ENCODE measurements around the gene MAG. TPM values are rescaled to one million over a fixed set of nuclear protein-coding genes. Genes with fewer than 3 reads are reported as not detected.

The MAG gene
- total RNA-seq, 2 donors from 2014 or later = 1.6 TPM; not detected in 1

GRCh38 chr19:35360880-35361420 lies 69.0 kb downstream of the MAG start:
- intact Hi-C loops (cut with DNase I) = no loop called here
- Histone ChIP-seq H3K4me3 (no peak overlapping the region), H3K27ac (no peak overlapping the region), H3K9me3 (no peaks in the 10 kb centered on the region), H3K4me1 (peaks cover 24% of the 10 kb centered on the region), H3K27me3 (no peaks in the 10 kb centered on the region), H3K36me3 (replicated peaks in 1 of 2; ENCODE audit: insufficient read depth in 1 of 2, low read depth in 2 of 2) (no peaks in the 10 kb centered on the region)
- TF ChIP-seq POLR2A (IDR thresholded peaks at IDR 0.05) = no peak
- TF ChIP-seq, protein P1, sequence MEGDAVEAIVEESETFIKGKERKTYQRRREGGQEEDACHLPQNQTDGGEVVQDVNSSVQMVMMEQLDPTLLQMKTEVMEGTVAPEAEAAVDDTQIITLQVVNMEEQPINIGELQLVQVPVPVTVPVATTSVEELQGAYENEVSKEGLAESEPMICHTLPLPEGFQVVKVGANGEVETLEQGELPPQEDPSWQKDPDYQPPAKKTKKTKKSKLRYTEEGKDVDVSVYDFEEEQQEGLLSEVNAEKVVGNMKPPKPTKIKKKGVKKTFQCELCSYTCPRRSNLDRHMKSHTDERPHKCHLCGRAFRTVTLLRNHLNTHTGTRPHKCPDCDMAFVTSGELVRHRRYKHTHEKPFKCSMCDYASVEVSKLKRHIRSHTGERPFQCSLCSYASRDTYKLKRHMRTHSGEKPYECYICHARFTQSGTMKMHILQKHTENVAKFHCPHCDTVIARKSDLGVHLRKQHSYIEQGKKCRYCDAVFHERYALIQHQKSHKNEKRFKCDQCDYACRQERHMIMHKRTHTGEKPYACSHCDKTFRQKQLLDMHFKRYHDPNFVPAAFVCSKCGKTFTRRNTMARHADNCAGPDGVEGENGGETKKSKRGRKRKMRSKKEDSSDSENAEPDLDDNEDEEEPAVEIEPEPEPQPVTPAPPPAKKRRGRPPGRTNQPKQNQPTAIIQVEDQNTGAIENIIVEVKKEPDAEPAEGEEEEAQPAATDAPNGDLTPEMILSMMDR (IDR thresholded peaks at IDR 0.05) = no peak
- ATAC-seq = peak; percentile 43
- DNase-seq = peak in 1 of 4 donors; percentile 36
- 14 to 24% methylated on average over 3 to 5 of the region's 5 CpGs for WGBS, 2 donors

- Histone ChIP-seq H3K9me3 (no peaks in the 10 kb centered on the region), H3K4me3 (no peak overlapping the region), H3K36me3 (replicated peaks in 1 of 2; ENCODE audit: insufficient read depth in 1 of 2, low read depth in 2 of 2) (no peaks in the 10 kb centered on the region), H3K4me1 (peaks cover 22% of the 10 kb centered on the region), H3K27me3 (no peaks in the 10 kb centered on the region), H3K27ac (no peak overlapping the region)
- 59 to 100% methylated on average over 2 to 6 of the region's 14 CpGs for WGBS, 2 donors
- intact Hi-C loops (cut with DNase I) = no loop called here
- TF ChIP-seq, protein P1 (IDR thresholded peaks at IDR 0.05) = no peak
- TF ChIP-seq POLR2A (IDR thresholded peaks at IDR 0.05) = no peak
- ATAC-seq = no peak
- no peak for DNase-seq
These were observed 70.5 kb downstream of the MAG start for GRCh38 chr19:35362261-35363000.

DNA sequence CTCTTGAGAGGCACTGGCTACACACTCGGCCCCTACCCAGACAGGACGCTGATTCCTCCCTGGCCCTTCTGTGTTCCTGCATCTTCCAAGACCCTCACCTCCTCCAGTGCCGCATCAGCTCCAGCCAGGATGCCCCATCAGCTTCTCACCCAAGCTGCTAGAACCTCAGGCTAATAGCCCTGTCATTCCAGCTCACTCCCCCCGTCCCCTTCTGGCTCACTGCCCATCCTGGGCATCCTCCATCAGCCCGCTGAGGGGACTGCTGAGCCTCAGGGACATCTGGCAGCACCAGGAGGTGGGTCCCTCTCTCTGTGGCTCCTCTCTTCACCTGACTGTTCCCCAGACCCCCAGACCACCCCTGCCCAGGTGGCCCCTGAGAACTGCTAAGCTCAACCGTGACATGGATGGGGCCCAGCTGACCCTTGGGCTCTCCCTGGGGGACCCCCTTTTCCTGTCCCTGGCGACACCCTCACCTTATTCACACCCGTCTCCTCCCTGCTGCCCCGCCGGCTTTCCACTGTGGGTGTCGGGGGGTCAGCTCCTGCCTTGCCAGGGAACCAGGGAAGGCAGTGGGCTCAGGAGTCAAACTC lies 71.1 kb downstream of the MAG start:
- Histone ChIP-seq H3K4me3 (no peak overlapping the region), H3K27me3 (no peaks in the 10 kb centered on the region), H3K4me1 (peaks cover 16% of the 10 kb centered on the region), H3K9me3 (no peaks in the 10 kb centered on the region), H3K36me3 (replicated peaks in 1 of 2; ENCODE audit: insufficient read depth in 1 of 2, low read depth in 2 of 2) (no peaks in the 10 kb centered on the region), H3K27ac (no peak overlapping the region)
- no peak for ATAC-seq
- no peak for DNase-seq
- no peak for TF ChIP-seq POLR2A (IDR thresholded peaks at IDR 0.05)
- TF ChIP-seq, protein P1 (IDR thresholded peaks at IDR 0.05) = no peak
- 80 to 85% methylated on average over 1 to 8 of the region's 11 CpGs for WGBS, 2 donors
- intact Hi-C loops (cut with DNase I) = no loop called here

Small RNA genes lying within 50 kb of the gene (microRNA-seq; reads per million reads assigned to microRNA genes)
- gene MIR5196 (ENCODE audit: borderline number of aligned reads in 2 of 2, borderline replicate concordance in 2 of 2) = 0 to 0.45 reads per million in 2 donors

Other genes with a start within 250 kb of the MAG start
- 10 to 100 TPM; 13.5 to 51.6 TPM for gene FXYD3, start 176.3 kb upstream of the MAG start, total RNA-seq
- 1 to 10 TPM; 1.6 to 3.9 TPM for gene LGI4, start 157.1 kb upstream of the MAG start, total RNA-seq
- gene FXYD1, start 153.3 kb upstream of the MAG start, total RNA-seq = 1 to 10 TPM; 1.6 to 9.1 TPM
- gene FXYD7, start 148.9 kb upstream of the MAG start, total RNA-seq = 1 to 10 TPM in 1 of 2 donors, under 1 TPM in 1; 0.52 to 1.3 TPM
- 10 to 100 TPM; 11.5 to 17.1 TPM for gene FXYD5, start 137.4 kb upstream of the MAG start, total RNA-seq
- not detected for gene FAM187B, start 63.4 kb upstream of the MAG start, total RNA-seq
- gene LSR, start 43.2 kb upstream of the MAG start, total RNA-seq = 10 to 100 TPM; 67.5 to 80.1 TPM
- 10 to 100 TPM; 76.8 to 91.3 TPM for gene USF2, start 23.2 kb upstream of the MAG start, total RNA-seq
- not detected for gene HAMP, start 9.6 kb upstream of the MAG start, total RNA-seq
- gene CD22, start 37.0 kb downstream of the MAG start, total RNA-seq = 1 to 10 TPM in 1 of 2 donors, under 1 TPM in 1; 0.52 to 3.0 TPM
- 1 to 10 TPM; 1.6 to 2.3 TPM for gene FFAR1, start 55.7 kb downstream of the MAG start, total RNA-seq
- not detected for gene FFAR3, start 66.3 kb downstream of the MAG start, total RNA-seq
- not detected for gene GPR42, start 78.9 kb downstream of the MAG start, total RNA-seq
- not detected for gene FFAR2, start 156.1 kb downstream of the MAG start, total RNA-seq
- gene KRTDAP, start 198.3 kb downstream of the MAG start, total RNA-seq = not detected
- gene DMKN, start 221.5 kb downstream of the MAG start, total RNA-seq = 100 to 1,000 TPM; 146 TPM
- gene SBSN, start 236.2 kb downstream of the MAG start, total RNA-seq = not detected
- gene GAPDHS, start 241.3 kb downstream of the MAG start, total RNA-seq = not detected

All from body of pancreas (tissue), 4 donors.